Neural cell (in vitro differentiated cells): Measurements from ENCODE around the gene SHD. TPM values are rescaled to one million over a fixed set of nuclear protein-coding genes. Genes with fewer than 3 reads are reported as not detected.

Experiments
- H2AFZ ChIP-seq: fragments of 200-600, 300-800 bp; sonication (generic), shearing (Covaris generic); 2 replicates; pipeline ENCODE4 v1.6.0; 2014; ENCODE audit warnings: low read depth, mild to moderate bottlenecking, antibody characterized with exemption, low read length, moderate library complexity
- H3F3A ChIP-seq: fragments of 200-600 bp; shearing (Covaris generic); 2 replicates; pipeline ENCODE4 v1.6.1; 2016; ENCODE audit warnings: mild to moderate bottlenecking, moderate library complexity, mixed read lengths, antibody characterized with exemption, low read length; ENCODE audit not compliant: insufficient read depth, poor library complexity, severe bottlenecking
- H3K27ac ChIP-seq: fragments of 200-600, 300-800 bp; sonication (generic), shearing (Covaris generic); 2 replicates; pipeline ENCODE4 v1.5.1; 2014; ENCODE audit warnings: mild to moderate bottlenecking, low read length, moderate library complexity
- H3K27me3 ChIP-seq: fragments of 300-800, 200-600 bp; sonication (generic), shearing (Covaris generic); 2 replicates; pipeline ENCODE4 v1.6.0; 2014; ENCODE audit warnings: mild to moderate bottlenecking, low read depth, low read length, moderate library complexity; ENCODE audit not compliant: insufficient read depth
- H3K36me3 ChIP-seq: fragments of 300-800, 200-600 bp; sonication (generic), shearing (Covaris generic); 2 replicates; pipeline ENCODE4 v1.5.1; 2014; ENCODE audit warnings: mild to moderate bottlenecking, antibody characterized with exemption, low read length, moderate library complexity; ENCODE audit not compliant: insufficient read depth
- H3K4me2 ChIP-seq: fragments of 300-800, 200-600 bp; sonication (generic), shearing (Covaris generic); 2 replicates; pipeline ENCODE4 v1.6.0; 2014; ENCODE audit warnings: mild to moderate bottlenecking, low read length
- H3K4me3 ChIP-seq: fragments of 300-800, 200-600 bp; sonication (generic), shearing (Covaris generic); 2 replicates; pipeline ENCODE4 v1.5.1; 2014; ENCODE audit warnings: mild to moderate bottlenecking, low read length, moderate library complexity
- H3K79me2 ChIP-seq: fragments of 200-600 bp; shearing (Covaris generic); replicated peaks from 2 replicates; pipeline ENCODE4 v1.6.0; 2014; ENCODE audit warnings: mild to moderate bottlenecking, low read length, moderate library complexity; ENCODE audit not compliant: insufficient read depth
- H3K9ac ChIP-seq: fragments of 300-800, 200-600 bp; sonication (generic), shearing (Covaris generic); 2 replicates; pipeline ENCODE4 v1.6.1; 2016; ENCODE audit warnings: mild to moderate bottlenecking, low read length, mixed read lengths
- H3K9me2 ChIP-seq: fragments of 200-600 bp; shearing (Covaris generic); 2 replicates; pipeline ENCODE4 v1.6.1; 2016; ENCODE audit warnings: mild to moderate bottlenecking, low read length, mixed read lengths; ENCODE audit not compliant: insufficient read depth
- H3K9me3 ChIP-seq: fragments of 200-600, 300-800 bp; sonication (generic), shearing (Covaris generic); 2 replicates; pipeline ENCODE4 v1.6.1; 2016; ENCODE audit warnings: mild to moderate bottlenecking, mixed run types, low read length, moderate library complexity, mixed read lengths
- H4K20me1 ChIP-seq: fragments of 200-600 bp; shearing (Covaris generic); 2 replicates; pipeline ENCODE4 v1.6.1; 2016; ENCODE audit warnings: mild to moderate bottlenecking, mixed run types; ENCODE audit not compliant: insufficient read depth
- CTCF ChIP-seq: fragments of 450-650 bp; IDR thresholded peaks from 2 replicates; pipeline ENCODE4 v1.5.1; 2014; ENCODE audit warnings: antibody characterized with exemption, mild to moderate bottlenecking, moderate library complexity; ENCODE audit not compliant: poor library complexity, severe bottlenecking
- EP300 ChIP-seq: fragments of 450-650 bp; conservative IDR thresholded peaks from 2 replicates; pipeline ENCODE4 v1.6.1; 2014; ENCODE audit warnings: antibody characterized with exemption, mild to moderate bottlenecking, moderate library complexity; ENCODE audit not compliant: poor library complexity, severe bottlenecking
- EZH2 ChIP-seq: fragments of 200-600, 300-800 bp; shearing (Covaris generic), sonication (generic); IDR thresholded peaks from 2 replicates; pipeline ENCODE4 v1.6.1; 2014; ENCODE audit warnings: antibody characterized with exemption, low read length, borderline replicate concordance, mild to moderate bottlenecking; ENCODE audit not compliant: insufficient read depth, poor library complexity, severe bottlenecking
- MXI1 ChIP-seq: fragments of 450-650 bp; conservative IDR thresholded peaks from 2 replicates; pipeline ENCODE4 v1.6.1; 2014; ENCODE audit warnings: antibody characterized with exemption, mild to moderate bottlenecking; ENCODE audit not compliant: poor library complexity, severe bottlenecking
- POLR2AphosphoS5 ChIP-seq: IDR thresholded peaks from 2 replicates; pipeline ENCODE4 v1.6.1; 2012
- RAD21 ChIP-seq: fragments of 450-650 bp; conservative IDR thresholded peaks from 2 replicates; pipeline ENCODE4 v1.6.1; 2014; ENCODE audit warnings: antibody characterized with exemption, mild to moderate bottlenecking, moderate library complexity
- REST ChIP-seq: IDR thresholded peaks from 2 replicates; pipeline ENCODE4 v1.6.1; 2012; ENCODE audit warnings: borderline replicate concordance
- SMC3 ChIP-seq: fragments of 450-650 bp; conservative IDR thresholded peaks from 2 replicates; pipeline ENCODE4 v1.6.1; 2014; ENCODE audit warnings: antibody characterized with exemption, mild to moderate bottlenecking, moderate library complexity; ENCODE audit not compliant: poor library complexity
- TAF1 ChIP-seq: IDR thresholded peaks from 2 replicates; pipeline ENCODE4 v1.6.1; 2012; ENCODE audit warnings: low read depth
- polyA plus RNA-seq: library from polyadenylated mRNA; depleted of rRNA; stranded (reverse); fragments of >200 nt; gene quantifications from 2 replicates; pipeline ENCODE4 v1.2.3, GENCODE V29; 2014

The SHD gene
- polyA plus RNA-seq, 1 donor from 2014 or later: 188 TPM

- H3K4me3 ChIP-seq: no peak overlapping the region
- no peaks in the 10 kb centered on the region for H3K36me3 ChIP-seq
- no peaks in the 10 kb centered on the region for H4K20me1 ChIP-seq
- H2AFZ ChIP-seq: no peak overlapping the region
- H3K27me3 ChIP-seq: no peaks in the 10 kb centered on the region
- no peak overlapping the region for H3K4me2 ChIP-seq
- H3K79me2 ChIP-seq: no peaks in the 10 kb centered on the region
- H3F3A ChIP-seq: no peaks in the 10 kb centered on the region
- no peak overlapping the region for H3K9ac ChIP-seq
- no peak overlapping the region for H3K27ac ChIP-seq
- H3K9me3 ChIP-seq: no peaks in the 10 kb centered on the region
- TF ChIP-seq CTCF (no peak), EZH2 (no peak), TAF1 (no peak), REST (no peak), MXI1 (no peak), EP300 (no peak), RAD21 (no peak), POLR2AphosphoS5 (no peak), SMC3 (no peak)
- H3K9me2 ChIP-seq: no peaks in the 10 kb centered on the region
Observed at GRCh38 chr19:4258181-4258580, 20.9 kb upstream of the SHD start.

- no peaks in the 10 kb centered on the region for H3K79me2 ChIP-seq
- TF ChIP-seq POLR2AphosphoS5 (no peak), EZH2 (no peak), RAD21 (no peak), TAF1 (no peak)
- no peaks in the 10 kb centered on the region for H3K27me3 ChIP-seq
- H4K20me1 ChIP-seq: no peaks in the 10 kb centered on the region
- no peaks in the 10 kb centered on the region for H3K36me3 ChIP-seq
- H3F3A ChIP-seq: no peaks in the 10 kb centered on the region
- no peaks in the 10 kb centered on the region for H3K9me3 ChIP-seq
- H3K9me2 ChIP-seq: no peaks in the 10 kb centered on the region
- H3K9ac ChIP-seq: no peak overlapping the region
- H3K4me3 ChIP-seq: no peak overlapping the region
- H3K4me2 ChIP-seq: no peak overlapping the region
- no peak overlapping the region for H2AFZ ChIP-seq
- no peak overlapping the region for H3K27ac ChIP-seq
Observed at GRCh38 chr19:4260613-4261191, 18.4 kb upstream of the SHD start.

- no peak overlapping the region for H3K4me3 ChIP-seq
- no peak overlapping the region for H3K27ac ChIP-seq
- no peaks in the 10 kb centered on the region for H3F3A ChIP-seq
- no peak overlapping the region for H2AFZ ChIP-seq
- TF ChIP-seq EP300 (no peak), REST (no peak), SMC3 (no peak), MXI1 (no peak), TAF1 (no peak), EZH2 (no peak)
- H3K4me2 ChIP-seq: no peak overlapping the region
- H3K9me2 ChIP-seq: no peaks in the 10 kb centered on the region
- no peaks in the 10 kb centered on the region for H3K36me3 ChIP-seq
- no peaks in the 10 kb centered on the region for H4K20me1 ChIP-seq
- H3K27me3 ChIP-seq: no peaks in the 10 kb centered on the region
- H3K9ac ChIP-seq: no peak overlapping the region
- no peaks in the 10 kb centered on the region for H3K79me2 ChIP-seq
- H3K9me3 ChIP-seq: no peaks in the 10 kb centered on the region
Observed at GRCh38 chr19:4264812-4265211, 14.3 kb upstream of the SHD start.
